ENCODE measurements around the gene ABHD17C. TPM values are rescaled to one million over a fixed set of nuclear protein-coding genes. Genes with fewer than 3 reads are reported as not detected.

Gene ABHD17C
- total RNA-seq, 2 donors from 2014 or later, result 6.2 to 6.4 TPM

DNA sequence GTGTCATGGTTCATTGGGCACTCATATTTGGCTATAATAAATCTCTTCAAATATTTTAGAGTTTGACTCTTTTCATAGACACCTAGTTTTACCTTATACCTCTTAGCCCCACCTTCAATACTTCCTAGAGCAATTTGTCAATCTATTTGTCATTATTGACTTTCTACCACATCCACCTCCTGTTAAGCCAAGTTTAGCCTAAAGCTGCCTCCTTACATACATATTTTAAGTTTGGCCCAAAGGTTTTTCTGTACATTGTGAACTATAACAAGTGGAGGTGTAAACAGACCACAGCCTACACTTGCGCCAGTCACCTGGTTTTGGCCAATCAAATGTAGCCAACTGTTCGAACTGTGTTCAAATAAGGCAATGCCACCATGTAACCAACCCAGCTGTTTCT lies 18.1 kb upstream of the ABHD17C start:
- no peak overlapping the region for H3K4me3 Mint-ChIP-seq
- peaks cover 5% of the 10 kb centered on the region for H3K9me3 Mint-ChIP-seq
- no peak overlapping the region for H3K27ac Mint-ChIP-seq
- H3K4me1 Mint-ChIP-seq, result no peaks in the 10 kb centered on the region
- peaks cover 33% of the 10 kb centered on the region for H3K27me3 Mint-ChIP-seq
- ATAC-seq (replicated peaks), result no peak
- no peaks in the 10 kb centered on the region for H3K36me3 Mint-ChIP-seq (ENCODE audit: low read depth)

DNA sequence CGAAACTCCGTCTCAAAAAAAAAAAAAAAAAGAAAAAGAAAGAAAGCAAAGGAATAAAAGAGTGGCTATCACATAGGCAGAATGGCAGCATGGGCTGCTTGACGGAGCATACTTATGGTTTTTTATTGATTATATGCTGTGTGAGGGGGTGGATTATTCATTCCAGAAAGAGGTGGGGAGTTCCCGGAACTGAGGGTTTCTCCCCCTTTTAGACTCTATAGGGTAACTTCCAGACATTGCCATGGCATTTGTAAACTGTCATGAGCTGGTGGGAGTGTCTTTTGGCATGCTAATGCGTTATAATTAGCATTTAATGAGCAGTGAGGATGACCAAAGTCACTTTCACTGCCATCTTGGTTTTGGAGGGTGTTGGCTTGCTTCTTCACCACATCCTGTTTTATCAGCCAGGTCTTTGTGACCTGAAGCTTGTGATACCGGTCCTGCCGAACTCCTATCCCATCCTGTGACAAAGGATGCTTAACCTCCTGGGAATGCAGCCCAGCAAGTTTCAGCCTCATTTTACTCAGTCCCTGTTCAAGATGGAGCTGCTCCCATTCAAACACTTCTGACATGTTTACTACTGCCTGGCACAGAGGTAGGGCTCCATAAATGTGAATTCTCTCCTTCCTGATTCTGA lies 15.8 kb upstream of the ABHD17C start:
- peaks cover 5% of the 10 kb centered on the region for H3K9me3 Mint-ChIP-seq
- H3K27me3 Mint-ChIP-seq, result peaks cover 40% of the 10 kb centered on the region
- H3K4me3 Mint-ChIP-seq, result no peak overlapping the region

GRCh38 chr15:80679804-80680175 lies 15.3 kb upstream of the ABHD17C start:
- Mint-ChIP-seq H3K27ac (no peak overlapping the region), H3K27me3 (peaks cover 40% of the 10 kb centered on the region), H3K9me3 (peaks cover 5% of the 10 kb centered on the region), H3K4me1 (no peaks in the 10 kb centered on the region), H3K4me3 (no peak overlapping the region), H3K36me3 (ENCODE audit: low read depth) (no peaks in the 10 kb centered on the region)
- ATAC-seq (replicated peaks), result no peak

More for the DNA sequence above, 15.8 kb upstream of the ABHD17C start:
- no peak overlapping the region for H3K27ac Mint-ChIP-seq
- ATAC-seq (replicated peaks), result peak; percentile 66
- no peaks in the 10 kb centered on the region for H3K4me1 Mint-ChIP-seq
- H3K36me3 Mint-ChIP-seq (ENCODE audit: low read depth), result no peaks in the 10 kb centered on the region

DNA sequence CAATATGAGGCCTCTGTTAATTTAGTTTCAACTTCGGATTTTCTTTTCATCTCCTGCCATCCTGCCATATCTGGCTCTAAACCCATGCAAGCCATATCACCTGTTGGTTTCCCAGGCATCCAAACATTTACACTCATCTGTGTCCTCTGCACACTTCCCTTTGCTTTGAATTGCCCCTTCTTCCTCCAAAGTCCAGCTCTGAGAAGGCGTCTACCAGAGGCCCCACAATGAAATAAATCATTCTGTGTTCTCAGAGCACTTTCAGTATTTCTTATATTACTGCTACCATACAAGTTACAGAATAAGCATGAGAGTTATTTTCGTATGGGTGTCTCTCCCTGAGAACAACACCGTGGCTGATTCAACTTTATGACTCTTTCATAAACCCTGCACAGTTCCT lies 12.9 kb upstream of the ABHD17C start:
- Mint-ChIP-seq H3K27ac (no peak overlapping the region), H3K9me3 (peaks cover 5% of the 10 kb centered on the region), H3K4me1 (no peaks in the 10 kb centered on the region), H3K27me3 (peaks cover 29% of the 10 kb centered on the region), H3K4me3 (no peak overlapping the region), H3K36me3 (ENCODE audit: low read depth) (no peaks in the 10 kb centered on the region)
- no peak for ATAC-seq (replicated peaks)

DNA sequence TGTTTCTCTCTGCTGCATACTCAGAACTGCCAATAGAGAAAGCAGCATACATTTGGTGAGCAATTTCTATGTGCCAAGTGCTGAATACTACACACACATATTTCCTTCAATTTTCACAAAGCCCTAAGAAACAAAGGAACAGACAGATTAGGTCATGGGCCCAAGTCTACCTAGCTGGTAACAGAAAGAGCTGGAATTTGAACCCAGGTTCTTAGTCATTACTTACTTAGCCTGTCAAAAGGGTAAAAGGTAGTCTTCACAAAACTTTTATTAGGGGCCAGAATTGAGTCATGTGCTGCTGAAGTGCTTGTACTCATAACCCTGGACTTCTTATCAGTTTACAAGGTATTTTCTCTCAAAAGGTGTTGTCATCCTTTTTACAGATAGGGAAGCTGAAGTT lies 10.4 kb upstream of the ABHD17C start:
- H3K4me1 Mint-ChIP-seq, result no peaks in the 10 kb centered on the region
- no peak overlapping the region for H3K27ac Mint-ChIP-seq
- H3K27me3 Mint-ChIP-seq, result peaks cover 28% of the 10 kb centered on the region
- peaks cover 5% of the 10 kb centered on the region for H3K9me3 Mint-ChIP-seq
- peak; percentile 44 for ATAC-seq (replicated peaks)
- H3K4me3 Mint-ChIP-seq, result peak overlapping the region; percentile 11
- H3K36me3 Mint-ChIP-seq (ENCODE audit: low read depth), result no peaks in the 10 kb centered on the region

GRCh38 chr15:80685628-80686027 lies 9.5 kb upstream of the ABHD17C start:
- H3K27me3 Mint-ChIP-seq, result peaks cover 27% of the 10 kb centered on the region
- no peak overlapping the region for H3K27ac Mint-ChIP-seq
- no peaks in the 10 kb centered on the region for H3K36me3 Mint-ChIP-seq (ENCODE audit: low read depth)
- no peak overlapping the region for H3K4me3 Mint-ChIP-seq
- peak; percentile 61 for ATAC-seq (replicated peaks)
- no peaks in the 10 kb centered on the region for H3K4me1 Mint-ChIP-seq
- H3K9me3 Mint-ChIP-seq, result peaks cover 3% of the 10 kb centered on the region

- Mint-ChIP-seq H3K36me3 (ENCODE audit: low read depth) (no peaks in the 10 kb centered on the region), H3K4me3 (no peak overlapping the region), H3K9me3 (no peaks in the 10 kb centered on the region), H3K4me1 (no peaks in the 10 kb centered on the region), H3K27me3 (peaks cover 6% of the 10 kb centered on the region), H3K27ac (no peak overlapping the region)
- no peak for ATAC-seq (replicated peaks)
These were observed 5.8 kb upstream of the ABHD17C start for GRCh38 chr15:80689294-80689693.

DNA sequence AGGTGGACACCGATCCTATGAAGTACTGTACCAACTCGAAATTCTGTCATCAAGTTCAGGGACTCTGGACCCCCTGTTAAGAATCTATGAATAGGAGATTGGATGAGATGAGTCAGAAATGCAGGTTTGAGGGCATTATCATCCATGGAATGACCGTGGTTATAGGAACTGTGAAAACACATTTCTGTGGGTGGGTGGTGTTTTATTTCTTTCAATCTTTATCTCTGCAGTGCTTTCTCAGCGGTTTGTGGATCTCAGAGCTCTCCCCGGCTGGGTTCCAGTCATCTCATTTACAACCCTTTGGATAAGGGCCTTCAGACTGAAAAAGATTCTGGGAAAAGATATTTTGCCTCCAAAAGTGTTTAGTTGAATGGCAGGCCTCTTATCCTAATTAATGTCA lies 5.4 kb upstream of the ABHD17C start:
- H3K27me3 Mint-ChIP-seq, result peaks cover 6% of the 10 kb centered on the region
- H3K27ac Mint-ChIP-seq, result no peak overlapping the region
- no peak overlapping the region for H3K4me3 Mint-ChIP-seq
- ATAC-seq (replicated peaks), result no peak
- no peaks in the 10 kb centered on the region for H3K9me3 Mint-ChIP-seq
- H3K4me1 Mint-ChIP-seq, result no peaks in the 10 kb centered on the region
- no peaks in the 10 kb centered on the region for H3K36me3 Mint-ChIP-seq (ENCODE audit: low read depth)

- H3K27ac Mint-ChIP-seq, result no peak overlapping the region
- H3K27me3 Mint-ChIP-seq, result no peaks in the 10 kb centered on the region
- H3K4me3 Mint-ChIP-seq, result no peak overlapping the region
- H3K9me3 Mint-ChIP-seq, result no peaks in the 10 kb centered on the region
- no peaks in the 10 kb centered on the region for H3K36me3 Mint-ChIP-seq (ENCODE audit: low read depth)
- no peak for ATAC-seq (replicated peaks)
- peaks cover 4% of the 10 kb centered on the region for H3K4me1 Mint-ChIP-seq
These were observed 3.5 kb upstream of the ABHD17C start for GRCh38 chr15:80691575-80691974.

- no peaks in the 10 kb centered on the region for H3K9me3 Mint-ChIP-seq
- H3K4me1 Mint-ChIP-seq, result peaks cover 13% of the 10 kb centered on the region
- no peak overlapping the region for H3K27ac Mint-ChIP-seq
- peak; percentile 15 for ATAC-seq (replicated peaks)
- no peaks in the 10 kb centered on the region for H3K27me3 Mint-ChIP-seq
- no peaks in the 10 kb centered on the region for H3K36me3 Mint-ChIP-seq (ENCODE audit: low read depth)
- peak overlapping the region; percentile 74 for H3K4me3 Mint-ChIP-seq
These were observed 1.2 kb upstream of the ABHD17C start for GRCh38 chr15:80693682-80694610.

- Mint-ChIP-seq H3K27me3 (no peaks in the 10 kb centered on the region), H3K4me1 (peaks cover 15% of the 10 kb centered on the region), H3K9me3 (no peaks in the 10 kb centered on the region), H3K27ac (no peak overlapping the region), H3K36me3 (ENCODE audit: low read depth) (no peaks in the 10 kb centered on the region), H3K4me3 (peak overlapping the region; percentile 74)
- peak; percentile 32 for ATAC-seq (replicated peaks)
These were observed 455 bp upstream of the ABHD17C start for GRCh38 chr15:80694611-80695098.

- H3K27me3 Mint-ChIP-seq, result no peaks in the 10 kb centered on the region
- H3K27ac Mint-ChIP-seq, result peak overlapping the region; percentile 78
- H3K4me1 Mint-ChIP-seq, result peaks cover 22% of the 10 kb centered on the region
- no peaks in the 10 kb centered on the region for H3K9me3 Mint-ChIP-seq
- no peaks in the 10 kb centered on the region for H3K36me3 Mint-ChIP-seq (ENCODE audit: low read depth)
- H3K4me3 Mint-ChIP-seq, result peak overlapping the region; percentile 89
- peak; percentile 20 for ATAC-seq (replicated peaks)
These were observed 976 bp downstream of the ABHD17C start for GRCh38 chr15:80695911-80696661.

GRCh38 chr15:80697075-80697685 lies 2.1 kb downstream of the ABHD17C start:
- H3K27me3 Mint-ChIP-seq, result no peaks in the 10 kb centered on the region
- no peaks in the 10 kb centered on the region for H3K9me3 Mint-ChIP-seq
- H3K27ac Mint-ChIP-seq, result peak overlapping the region; percentile 78
- H3K4me3 Mint-ChIP-seq, result peak overlapping the region; percentile 89
- H3K36me3 Mint-ChIP-seq (ENCODE audit: low read depth), result no peaks in the 10 kb centered on the region
- peaks cover 22% of the 10 kb centered on the region for H3K4me1 Mint-ChIP-seq
- peak; percentile 27 for ATAC-seq (replicated peaks)

DNA sequence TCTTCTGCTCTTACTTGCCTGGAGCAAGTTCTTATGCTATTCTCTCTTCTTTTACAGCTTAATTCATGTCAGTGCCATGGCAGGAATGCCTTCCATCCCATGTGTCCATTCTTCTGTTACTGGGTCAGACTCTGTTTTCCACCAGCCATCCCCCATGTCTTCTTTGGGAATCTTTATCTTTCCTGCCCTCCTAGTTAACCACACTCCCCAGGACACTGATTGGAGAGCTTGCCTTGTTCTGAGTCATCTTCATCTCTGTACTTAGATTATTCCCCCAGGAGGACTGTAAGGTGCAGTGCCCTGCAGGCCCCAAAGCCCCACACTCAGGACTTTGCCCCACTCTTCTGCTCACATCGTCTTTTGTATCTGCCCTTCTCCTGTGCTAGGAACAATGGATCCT lies 3.6 kb downstream of the ABHD17C start:
- Mint-ChIP-seq H3K36me3 (ENCODE audit: low read depth) (no peaks in the 10 kb centered on the region), H3K4me3 (no peak overlapping the region), H3K27me3 (no peaks in the 10 kb centered on the region), H3K9me3 (no peaks in the 10 kb centered on the region), H3K27ac (no peak overlapping the region), H3K4me1 (peaks cover 22% of the 10 kb centered on the region)
- ATAC-seq (replicated peaks), result no peak

All from activated T-helper 17 cell treated with anti-CD3 and anti-CD28 coated beads, Interleukin-2, amount 50 U/mL, for 72 hours (primary cell).